Caki2 (cell line): ENCODE results near the gene P3H3. TPM values are rescaled to one million over a fixed set of nuclear protein-coding genes. Genes with fewer than 3 reads are reported as not detected.

Experiments used
- total RNA-seq: library from RNA; depleted of rRNA; stranded (reverse); fragments of >200 nt; shearing (Covaris generic); gene quantifications from 2 replicates; pipeline ENCODE4 v1.2.3, GENCODE V29; 2014; ENCODE audit warnings: low replicate concordance; rRNA removed

The P3H3 gene
- total RNA-seq, 1 experiment from 2014 or later = 70.9 TPM

Other genes with a start within 250 kb of the P3H3 start
- gene CHD4, start 221.0 kb upstream of the P3H3 start, total RNA-seq = 122 and 157 TPM in 2 replicates
- gene LPAR5, start 192.4 kb upstream of the P3H3 start, total RNA-seq = not detected in 2 replicates
- 1.9 TPM in 1 of 2 replicates, not detected in the other for gene ACRBP, start 181.0 kb upstream of the P3H3 start, total RNA-seq
- gene ING4, start 165.3 kb upstream of the P3H3 start, total RNA-seq = 23.2 and 35.3 TPM in 2 replicates
- 23.8 and 26.5 TPM in 2 replicates for gene ZNF384, start 139.0 kb upstream of the P3H3 start, total RNA-seq
- not detected in 2 replicates for gene PIANP, start 127.6 kb upstream of the P3H3 start, total RNA-seq
- 135 and 145 TPM in 2 replicates for gene COPS7A, start 104.4 kb upstream of the P3H3 start, total RNA-seq
- gene MLF2, start 75.3 kb upstream of the P3H3 start, total RNA-seq = 274 and 316 TPM in 2 replicates
- 286 and 317 TPM in 2 replicates for gene PTMS, start 62.0 kb upstream of the P3H3 start, total RNA-seq
- not detected in 2 replicates for gene LAG3, start 55.9 kb upstream of the P3H3 start, total RNA-seq
- gene CD4, start 38.9 kb upstream of the P3H3 start, total RNA-seq = not detected in 2 replicates
- gene GPR162, start 6.6 kb upstream of the P3H3 start, total RNA-seq = 10.0 and 15.9 TPM in 2 replicates
- 0.14 and 0.46 TPM in 2 replicates for gene GNB3, start 12.5 kb downstream of the P3H3 start, total RNA-seq
- gene CDCA3, start 22.9 kb downstream of the P3H3 start, total RNA-seq = 136 and 216 TPM in 2 replicates
- 171 and 174 TPM in 2 replicates for gene USP5, start 23.7 kb downstream of the P3H3 start, total RNA-seq
- 3,126 and 3,575 TPM in 2 replicates for gene TPI1, start 39.1 kb downstream of the P3H3 start, total RNA-seq
- 63.0 and 79.5 TPM in 2 replicates for gene SPSB2, start 44.9 kb downstream of the P3H3 start, total RNA-seq
- gene LRRC23, start 76.4 kb downstream of the P3H3 start, total RNA-seq = 25.4 and 37.8 TPM in 2 replicates
- 91.9 and 127 TPM in 2 replicates for gene ENO2, start 86.2 kb downstream of the P3H3 start, total RNA-seq
- 0.84 and 2.8 TPM in 2 replicates for gene ATN1, start 99.6 kb downstream of the P3H3 start, total RNA-seq
- not detected in 2 replicates for gene RNU7-1, start 115.4 kb downstream of the P3H3 start, total RNA-seq
- gene C12orf57, start 115.6 kb downstream of the P3H3 start, total RNA-seq = 105 and 107 TPM in 2 replicates
- 28.3 and 30.2 TPM in 2 replicates for gene PTPN6, start 122.9 kb downstream of the P3H3 start, total RNA-seq
- gene PHB2, start 142.3 kb downstream of the P3H3 start, total RNA-seq = 458 and 488 TPM in 2 replicates
- gene EMG1, start 142.5 kb downstream of the P3H3 start, total RNA-seq = 43.4 and 93.6 TPM in 2 replicates
- gene LPCAT3, start 190.1 kb downstream of the P3H3 start, total RNA-seq = 19.5 and 26.3 TPM in 2 replicates
- gene C1S, start 232.3 kb downstream of the P3H3 start, total RNA-seq = 9.5 and 11.0 TPM in 2 replicates